GM19328 (cell line): ENCODE measurements around the gene NISCH.

ENCODE experiments used
- ATAC-seq: cut with Tn5 transposase; IDR thresholded peaks from one replicate; pipeline ENCODE4 v1.9.1; 2021; ENCODE audit warnings: mild to moderate bottlenecking, moderate library complexity; ENCODE audit not compliant: unreplicated experiment

Gene NISCH

DNA sequence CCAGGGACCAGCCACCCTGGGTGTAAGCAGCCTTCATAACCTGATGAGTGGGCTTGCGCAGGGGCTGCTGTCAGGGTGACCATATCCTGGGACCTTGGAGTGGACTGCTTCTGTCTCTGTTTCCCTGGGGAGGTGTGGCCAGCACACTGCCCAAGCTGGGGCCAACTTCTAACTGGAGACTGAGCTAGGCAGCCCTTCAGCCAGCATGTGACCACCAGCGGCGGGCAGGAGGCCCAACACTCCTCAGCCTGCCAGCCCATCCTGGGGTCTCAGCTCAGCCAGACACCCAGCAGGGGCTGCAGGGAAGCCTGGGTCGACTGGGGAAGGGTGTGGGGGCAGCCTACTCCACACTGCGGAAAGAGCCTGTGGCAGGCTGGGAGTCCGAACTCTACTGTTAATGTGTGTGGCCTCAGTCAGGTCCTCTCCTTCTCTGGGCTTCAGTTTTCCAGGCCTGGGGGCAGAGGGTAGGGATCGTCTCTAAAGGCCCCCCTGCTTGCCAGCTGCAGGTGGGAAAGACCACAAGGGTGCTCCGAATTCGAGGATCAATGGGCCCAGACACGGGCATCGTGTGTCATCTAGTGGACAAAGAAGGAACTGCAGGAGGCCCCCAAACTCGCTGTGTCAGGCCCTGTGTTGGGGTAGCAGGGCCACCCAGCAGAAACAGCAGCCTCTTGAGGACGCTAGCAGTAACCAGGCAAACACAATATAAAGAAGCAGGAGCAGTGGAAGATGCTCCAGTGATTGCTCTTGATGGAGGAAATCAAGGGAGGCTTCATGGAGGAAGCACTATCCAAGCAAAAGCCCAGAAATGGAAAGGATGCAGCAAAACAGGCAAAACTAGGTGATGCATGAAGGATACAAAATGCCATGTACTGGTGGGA, 8.5 kb upstream of the NISCH start:
- no peak for ATAC-seq

DNA sequence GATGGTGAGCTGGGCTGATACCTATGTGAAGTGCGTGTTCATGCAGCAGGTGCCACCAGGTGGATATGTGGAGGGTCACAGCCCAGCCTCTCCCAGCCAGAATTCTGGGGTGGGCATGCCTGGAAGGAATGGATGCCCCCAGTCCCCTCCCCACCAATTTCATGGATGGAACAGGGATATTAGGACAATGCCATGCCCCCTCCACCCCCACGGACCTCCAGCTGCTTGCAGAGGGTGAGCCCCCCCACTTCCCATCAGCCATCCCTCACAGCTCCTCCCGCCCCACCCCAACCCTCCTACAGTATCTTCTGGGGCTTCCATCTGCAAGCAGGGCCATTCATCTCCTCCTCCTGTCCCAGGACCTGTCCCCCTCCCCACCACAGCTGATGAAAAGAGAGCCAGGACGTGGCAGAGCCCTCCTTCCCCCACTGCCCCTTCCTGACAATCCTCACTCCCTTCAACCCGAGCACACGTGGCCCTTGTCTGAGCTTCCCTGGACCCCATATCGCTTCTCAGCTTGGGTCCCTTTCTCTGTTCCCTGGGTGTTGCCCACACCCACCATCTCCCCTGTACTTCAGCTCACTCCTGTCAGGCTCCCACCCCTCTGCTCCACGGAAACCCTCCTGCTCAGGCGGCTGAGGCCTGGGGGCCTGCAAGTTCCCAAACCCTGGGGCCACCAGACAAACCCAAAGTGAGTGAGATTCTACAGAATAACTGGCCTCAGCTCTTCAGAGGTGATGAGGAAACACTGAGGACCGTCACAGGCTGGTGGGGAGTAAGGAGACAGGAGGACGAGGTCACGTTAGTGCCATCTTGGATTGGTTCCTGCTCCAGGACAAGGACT, 7.7 kb upstream of the NISCH start:
- ATAC-seq, result no peak

DNA sequence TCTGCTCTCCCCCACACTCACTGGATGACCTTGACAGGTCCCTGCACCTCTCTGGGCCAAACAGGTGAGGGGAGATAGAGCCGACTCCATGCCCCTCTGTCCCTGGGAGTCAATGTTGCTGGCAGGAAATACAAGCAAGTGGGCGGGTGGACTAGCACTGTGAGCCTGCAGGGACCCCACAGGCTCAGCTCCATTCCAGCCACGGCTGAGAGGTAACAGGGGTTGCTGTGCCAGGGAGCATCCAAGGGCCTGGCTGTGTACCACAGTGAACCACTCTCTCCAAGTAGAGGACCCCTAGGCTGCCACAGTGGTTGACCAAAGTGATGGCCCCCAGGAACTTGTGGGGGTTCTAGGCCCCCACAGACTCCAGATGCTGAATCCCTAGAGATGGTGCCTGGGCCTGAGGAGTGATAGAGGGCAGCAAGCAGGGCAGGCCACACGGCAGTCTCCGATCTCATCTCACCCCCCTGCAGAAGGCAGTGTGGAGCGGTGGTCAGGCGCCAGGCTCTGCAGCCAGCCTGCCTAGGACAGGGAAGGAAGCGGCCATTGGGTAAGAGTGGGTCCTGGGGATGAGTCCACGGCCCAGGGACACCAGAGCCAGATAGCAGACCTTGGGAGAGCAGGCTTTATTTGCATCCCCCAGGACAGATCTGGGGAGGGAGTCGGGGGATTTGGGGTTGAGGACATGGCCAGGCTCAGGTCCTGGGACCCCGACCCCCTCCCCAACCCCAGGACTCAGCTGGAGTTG, 4.7 kb upstream of the NISCH start:
- no peak for ATAC-seq

DNA sequence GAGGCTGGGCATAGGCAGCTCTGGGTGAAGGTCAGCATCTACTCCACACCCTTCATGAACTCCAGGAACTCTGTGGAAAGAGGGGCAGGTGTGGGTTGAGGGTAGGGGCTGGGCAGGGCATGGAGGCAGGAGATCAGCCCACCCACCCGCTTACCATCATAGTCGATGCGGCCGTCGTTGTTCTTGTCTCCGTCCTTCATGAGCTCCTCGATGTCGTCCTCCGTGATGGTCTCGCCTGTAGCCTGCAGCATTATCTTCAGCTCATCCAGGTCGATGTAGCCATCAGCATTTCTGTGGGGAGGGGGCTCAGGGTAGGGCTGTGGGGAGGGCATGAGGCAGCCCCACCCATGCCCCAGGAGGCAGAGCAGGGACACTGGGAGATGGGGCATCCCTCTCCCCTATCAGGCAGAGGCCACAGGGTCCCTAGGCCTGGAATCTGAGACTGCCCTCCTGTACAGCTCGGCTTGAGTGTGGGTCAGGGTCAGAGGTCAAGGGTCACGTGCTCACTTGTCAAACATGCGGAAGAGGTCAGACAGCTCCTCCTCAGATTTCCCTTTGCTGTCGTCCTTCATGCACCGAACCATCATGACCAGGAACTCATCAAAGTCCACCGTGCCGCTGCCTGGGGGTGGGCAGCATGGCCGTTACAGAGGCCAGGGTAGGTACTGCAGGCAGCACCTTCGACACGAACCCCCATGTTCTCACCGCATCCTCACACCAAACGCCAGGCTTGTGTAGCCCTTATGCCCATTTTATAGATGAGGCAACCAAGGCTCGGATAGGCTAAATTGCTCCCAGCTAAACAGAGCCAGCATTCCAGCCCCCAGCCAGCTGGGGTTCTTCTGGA, 3.9 kb upstream of the NISCH start:
- no peak for ATAC-seq

DNA sequence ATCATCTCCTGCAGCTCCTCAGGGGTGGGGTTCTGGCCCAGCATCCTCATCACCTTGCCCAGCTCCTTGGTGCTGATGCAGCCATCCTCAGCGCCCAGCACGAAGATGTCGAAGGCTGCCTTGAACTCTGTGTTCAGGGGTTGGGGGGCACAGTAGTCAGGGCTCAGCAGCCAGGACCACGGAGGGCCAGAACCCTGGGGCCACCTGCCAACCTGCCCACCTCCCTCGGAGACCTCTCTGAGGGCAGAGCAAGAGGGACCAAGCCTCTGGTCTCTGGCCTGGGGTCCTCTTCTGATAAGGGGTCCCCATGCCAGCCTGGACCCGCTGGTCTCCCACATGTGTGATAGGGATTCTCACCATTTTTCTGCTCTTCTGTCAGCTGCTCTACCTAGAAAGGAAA, 3.3 kb upstream of the NISCH start:
- ATAC-seq, result no peak

DNA sequence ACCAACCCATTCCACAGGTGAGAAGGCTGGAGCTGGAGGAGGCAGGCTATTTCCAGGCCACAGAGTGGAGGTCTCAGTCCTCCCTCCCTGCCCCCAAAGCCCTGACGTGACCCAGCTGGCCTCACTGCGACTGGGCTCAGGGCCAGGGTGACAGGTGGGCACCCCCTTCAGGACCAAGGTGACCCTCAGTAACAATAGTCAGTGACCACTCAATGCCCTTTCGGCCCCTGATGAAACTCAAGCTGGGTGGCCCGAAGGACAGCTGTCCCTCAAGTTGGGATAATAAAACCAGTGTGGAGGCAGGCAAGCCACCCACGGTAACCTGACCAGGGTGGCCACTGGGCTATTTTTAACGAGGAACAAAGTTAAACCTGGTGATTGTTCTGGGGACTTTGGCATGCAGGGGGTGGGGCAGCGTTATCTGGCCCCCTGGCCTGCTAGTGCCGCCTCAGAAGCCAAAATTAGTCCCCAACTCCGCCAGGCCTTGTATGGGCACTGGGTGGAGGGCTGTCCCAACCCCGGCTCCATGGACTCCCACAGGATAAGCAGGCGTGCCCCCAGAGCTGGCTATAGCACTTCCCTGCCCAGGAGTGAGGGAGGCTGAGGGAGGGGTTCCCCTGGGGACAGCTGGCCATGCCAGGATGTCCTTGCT, 2.7 kb upstream of the NISCH start:
- no peak for ATAC-seq

DNA sequence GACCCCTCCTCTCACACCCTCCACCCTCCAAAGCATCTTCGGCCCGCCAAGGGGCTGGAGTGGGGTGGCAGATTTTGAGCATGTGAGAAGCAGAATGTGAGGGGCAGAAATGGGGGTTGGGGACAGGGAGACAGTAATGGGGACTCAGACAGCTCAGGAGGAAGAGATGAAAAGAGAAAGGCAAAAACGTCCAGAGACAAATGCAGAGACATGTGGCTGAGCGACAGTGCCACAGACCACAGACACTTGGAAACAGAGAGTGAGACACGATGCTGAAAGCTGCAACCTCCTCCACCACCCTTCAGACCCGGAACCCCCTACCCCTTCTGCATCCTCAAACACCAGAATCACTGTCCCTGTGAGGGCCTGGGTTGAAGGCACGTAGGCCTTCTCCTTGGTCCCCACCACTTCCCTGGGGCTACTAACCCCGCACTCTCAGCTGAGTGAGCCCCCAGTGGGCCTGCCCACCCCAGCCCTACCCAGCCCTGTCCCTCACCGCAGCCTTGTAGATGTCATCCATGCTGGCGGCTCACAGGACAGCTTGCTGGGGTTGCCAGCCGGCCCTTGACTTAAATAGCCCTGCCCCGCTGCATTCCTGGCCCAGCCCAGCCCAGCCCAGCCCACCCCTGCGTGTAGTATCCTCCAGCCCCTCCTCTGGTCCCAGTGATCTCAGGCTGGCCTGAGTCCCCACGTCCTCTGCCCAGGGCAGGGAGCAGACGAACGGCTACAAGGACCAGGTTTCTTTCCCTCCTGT, 1.7 kb upstream of the NISCH start, which contains the start of gene TNNC1:
TNNC1 (minus strand) TSS at position 546 of the 754 bp plus-strand sequence; CDS start at position 520, 26 bp downstream.
- no peak for ATAC-seq

DNA sequence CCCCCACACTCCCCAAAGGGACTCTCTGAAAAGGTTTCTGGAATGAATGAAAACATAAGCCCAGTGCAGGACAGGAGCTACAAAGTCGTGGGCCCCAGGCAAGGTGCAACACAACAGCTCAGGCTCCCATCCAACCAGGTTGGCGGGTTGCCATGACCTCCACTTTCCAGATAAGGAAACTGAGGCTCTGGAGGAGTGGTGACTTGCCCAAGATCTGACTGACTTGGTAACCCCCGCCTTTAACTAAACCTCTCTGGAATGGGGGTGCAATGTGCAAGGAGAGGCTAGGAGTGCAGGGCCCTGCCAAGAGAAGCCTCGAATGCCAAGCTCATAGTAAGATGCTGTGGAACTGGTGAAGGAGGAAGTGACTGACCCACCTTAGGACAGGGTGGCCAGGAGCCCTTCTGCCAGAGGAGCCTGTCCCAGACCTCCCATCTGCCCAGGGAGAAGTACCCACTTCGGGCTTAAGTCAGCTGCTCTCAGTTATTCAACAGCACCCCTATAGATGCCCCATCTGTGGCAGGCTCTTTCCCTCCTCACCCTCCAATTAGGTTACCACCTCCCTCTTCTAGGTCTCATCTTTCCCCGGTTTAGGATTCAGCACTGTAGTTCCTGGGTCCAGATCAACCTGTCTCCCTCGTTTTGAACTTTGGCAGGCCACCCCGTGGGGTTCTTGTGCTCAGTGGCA, 1.0 kb upstream of the NISCH start:
- ATAC-seq, result no peak

DNA sequence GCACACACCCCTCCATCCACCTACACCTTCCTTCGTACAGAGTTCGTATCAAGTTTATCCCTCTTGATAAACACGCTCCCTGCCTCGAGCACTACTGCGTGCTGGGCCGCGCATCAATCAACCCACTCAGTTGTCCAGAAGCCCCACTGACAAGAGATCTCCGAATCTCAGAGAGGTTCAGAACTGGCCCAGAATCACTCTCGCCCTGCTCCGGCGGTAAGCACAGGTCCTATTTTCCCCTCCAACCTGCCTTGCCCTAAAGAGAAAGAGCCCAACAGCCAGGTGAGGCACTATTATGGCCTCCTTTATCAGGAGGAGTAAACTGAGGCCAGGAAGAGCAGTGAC, 494 bp upstream of the NISCH start:
- ATAC-seq, result peak; percentile 6

DNA sequence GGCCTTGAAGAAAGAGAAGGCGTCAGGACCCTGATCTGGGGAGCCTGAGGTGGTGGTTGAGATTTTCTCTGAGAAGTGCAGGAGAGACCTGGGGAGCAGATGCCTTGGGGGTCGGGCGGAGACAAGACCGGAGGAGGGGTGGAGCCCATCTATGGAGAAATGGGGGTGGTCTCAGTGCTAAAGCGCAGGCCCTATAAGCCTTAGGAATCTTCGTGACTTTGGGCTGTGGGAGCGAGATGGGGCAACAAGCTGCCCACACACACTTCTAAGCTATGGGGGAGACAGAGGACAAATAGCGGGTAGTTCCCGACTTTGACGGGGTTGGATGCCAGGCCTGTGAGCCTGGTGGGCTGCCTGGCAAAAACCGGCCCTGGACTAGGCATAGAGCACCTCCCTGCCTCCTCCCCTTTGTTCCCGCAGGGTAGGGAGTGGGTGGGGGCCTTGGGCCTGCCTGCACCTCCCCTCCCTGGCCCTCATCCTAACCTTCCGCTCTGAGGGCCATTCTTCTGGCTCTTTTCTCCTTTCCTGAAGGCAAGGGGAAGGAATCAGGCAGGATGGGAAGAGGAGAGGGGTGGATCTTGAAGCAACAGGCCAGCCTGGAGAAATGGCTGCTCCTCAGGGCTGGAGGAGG, 880 bp downstream of the NISCH start:
- ATAC-seq, result no peak

DNA sequence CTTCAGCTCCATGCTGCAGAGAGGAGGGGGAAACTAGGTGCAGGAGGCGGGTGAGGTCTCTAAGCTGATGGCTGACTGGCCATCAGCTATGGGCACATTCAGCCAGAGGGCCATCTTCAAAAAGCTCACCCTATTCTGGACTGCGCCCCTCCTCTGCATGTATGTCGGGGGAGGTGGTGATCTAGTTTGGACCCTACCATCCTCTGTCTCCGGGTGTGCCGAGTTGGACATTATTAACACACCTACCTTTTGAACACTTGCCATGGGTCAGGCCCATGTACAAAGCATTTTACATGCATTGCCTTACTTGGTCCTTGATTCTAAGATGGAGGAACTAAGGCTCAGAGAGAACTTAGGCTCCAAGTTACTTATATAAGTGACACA, 1.4 kb downstream of the NISCH start:
- no peak for ATAC-seq

DNA sequence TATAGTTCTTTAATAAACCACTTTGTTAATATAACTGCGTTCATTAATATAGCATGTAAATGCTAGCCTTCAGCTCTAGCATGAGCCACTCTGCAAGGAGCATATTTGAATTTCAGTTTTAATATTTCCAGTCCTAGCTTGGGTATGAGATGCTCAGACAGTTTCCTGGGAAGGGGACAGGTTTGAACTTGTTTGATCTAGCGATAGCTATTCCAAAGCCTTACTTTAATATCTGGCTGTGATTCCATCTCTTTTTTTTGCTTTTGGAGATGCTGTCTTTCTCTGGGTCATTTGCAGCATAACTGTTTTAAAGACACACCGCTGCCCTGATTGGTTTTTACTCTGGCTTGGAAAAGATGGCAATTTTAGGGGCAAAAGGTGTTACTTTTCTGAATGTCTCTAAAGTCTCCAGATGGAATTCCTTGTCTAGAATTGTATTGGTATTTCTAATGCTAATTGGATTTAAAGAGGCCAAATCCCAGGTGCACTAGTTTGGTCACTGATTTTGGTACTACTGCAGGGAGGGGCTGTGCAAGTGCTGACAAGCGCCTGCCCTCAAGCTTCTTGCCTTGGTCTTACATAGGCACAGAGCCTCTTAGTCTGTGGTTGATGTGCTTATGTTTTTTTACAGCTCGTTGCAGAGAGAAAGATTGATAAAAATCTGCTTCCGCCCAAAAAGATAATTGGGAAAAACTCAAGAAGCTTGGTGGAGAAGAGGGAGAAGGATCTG, 2.8 kb downstream of the NISCH start:
- ATAC-seq, result no peak

DNA sequence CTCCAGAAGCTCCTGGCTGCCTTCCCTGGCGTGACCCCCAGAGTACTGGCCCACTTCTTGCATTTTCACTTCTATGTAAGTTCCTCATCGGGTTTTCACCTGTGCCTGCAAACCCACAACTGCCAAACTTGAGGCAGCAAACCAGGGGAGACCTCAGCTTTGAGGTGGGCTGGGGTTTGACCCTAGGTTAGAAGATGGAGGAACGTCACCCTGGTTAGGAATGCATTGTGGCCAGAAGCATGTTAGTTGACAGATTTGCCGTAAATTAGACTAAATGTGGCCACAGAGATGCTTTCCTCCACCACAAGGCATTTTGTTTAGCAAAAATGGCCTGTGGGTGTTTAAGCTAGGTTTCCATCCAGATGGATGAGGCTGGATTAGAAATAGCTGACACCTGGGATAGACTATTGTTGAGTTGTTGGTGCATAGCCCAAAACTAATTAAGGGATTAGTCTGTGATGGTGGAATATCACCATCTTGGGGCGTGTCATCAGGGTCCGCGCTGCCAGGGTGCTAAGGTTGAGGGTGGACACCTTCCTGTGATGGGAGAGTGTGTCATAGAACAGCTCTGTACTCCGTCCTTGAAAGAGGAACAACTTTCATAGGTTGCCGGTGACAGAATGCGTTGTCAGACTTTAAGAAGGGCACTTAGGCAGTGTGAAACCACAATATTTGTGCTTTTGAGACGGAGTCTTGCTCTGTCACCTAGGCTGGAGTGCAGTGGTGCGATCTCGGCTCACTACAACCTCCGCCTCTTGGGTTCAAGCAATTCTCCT, 3.6 kb downstream of the NISCH start:
- no peak for ATAC-seq

DNA sequence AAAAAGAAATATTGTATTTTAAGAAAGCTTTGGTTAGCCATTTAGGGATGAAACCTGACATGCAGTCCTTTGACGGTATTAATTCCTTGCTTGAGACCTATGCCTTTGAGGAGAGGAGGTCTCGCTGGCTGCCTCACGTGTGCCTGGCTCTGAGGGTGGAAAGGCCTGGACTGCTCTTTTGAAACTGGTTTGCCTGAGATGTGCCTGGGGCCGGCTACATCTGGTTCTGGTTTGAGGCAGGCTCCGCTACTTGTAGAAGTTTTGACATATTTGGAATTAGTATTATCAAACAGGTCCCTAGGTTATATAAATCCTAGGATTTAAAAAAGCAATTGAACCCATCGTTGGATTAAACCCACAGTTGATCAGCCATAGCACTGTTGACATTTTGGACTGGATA, 6.5 kb downstream of the NISCH start:
- ATAC-seq, result no peak

DNA sequence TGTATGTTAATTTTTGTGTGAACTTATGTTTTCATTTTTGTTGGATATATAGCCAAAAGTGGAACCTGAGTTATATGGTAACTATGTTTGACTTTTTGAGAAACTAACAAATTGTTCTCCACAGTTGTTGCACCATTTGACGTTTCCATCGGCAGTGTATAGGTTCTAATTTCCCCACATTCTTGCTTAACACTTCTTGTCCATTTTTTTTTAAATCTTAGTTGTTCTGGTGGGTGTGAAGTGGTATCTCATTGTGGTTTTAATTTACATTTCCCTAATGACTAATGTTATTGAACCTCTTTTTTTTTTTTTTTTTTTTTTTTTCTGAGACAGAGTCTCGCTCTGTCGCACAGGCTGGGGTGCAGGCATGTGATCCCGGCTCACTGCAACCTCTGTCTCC, 8.0 kb downstream of the NISCH start:
- no peak for ATAC-seq

DNA sequence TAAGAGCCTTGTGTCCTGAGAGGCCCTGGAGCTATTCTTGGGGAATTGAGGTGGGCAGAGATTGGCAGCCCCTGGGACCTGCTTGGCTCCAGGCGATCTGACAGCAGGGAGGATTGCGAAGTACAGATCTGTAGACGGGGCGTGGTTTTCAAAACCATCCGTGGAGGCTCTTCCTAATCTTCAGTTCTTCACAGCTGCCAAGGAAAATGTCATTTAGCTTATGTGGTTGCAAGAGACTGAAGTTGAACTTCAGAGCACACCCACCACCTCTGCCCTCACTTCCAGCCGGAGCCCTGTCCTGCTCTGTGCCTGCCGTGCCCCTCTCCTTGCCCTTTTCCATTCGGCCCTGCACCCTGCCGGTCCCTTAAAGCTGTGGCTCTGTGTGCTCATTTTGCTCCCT, 12.9 kb downstream of the NISCH start:
- ATAC-seq, result no peak

DNA sequence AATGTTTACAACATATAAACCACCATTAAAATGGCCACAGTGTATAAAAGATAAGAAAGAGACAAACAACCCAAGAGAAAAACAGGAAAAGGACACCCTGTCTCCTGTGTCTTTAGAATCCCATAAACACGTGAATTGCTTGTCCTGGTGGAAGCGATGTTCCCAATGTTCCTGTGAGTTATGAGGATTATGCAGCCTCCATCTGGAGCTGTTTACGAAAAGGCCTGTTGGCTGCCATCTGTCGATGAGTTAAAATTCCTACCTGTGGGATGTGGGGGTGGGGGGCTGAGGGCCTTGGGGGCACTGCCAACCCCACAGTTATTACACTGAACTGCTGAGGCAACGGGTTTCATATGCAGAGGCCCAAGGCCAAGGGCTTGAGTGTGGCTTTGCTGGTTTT, 13.6 kb downstream of the NISCH start:
- no peak for ATAC-seq
